HEK293 (cell line): ENCODE data around the gene CAMK2D.

Source experiments
- CTCF ChIP-seq: fragments of 450-650 bp; formaldehyde crosslinking; IDR thresholded peaks from 2 replicates; pipeline ENCODE4 v1.5.1; 2016; ENCODE audit warnings: missing biosample characterization, missing genetic modification characterization
- MZF1 ChIP-seq: fragments of 450-650 bp; formaldehyde crosslinking; IDR thresholded peaks from 2 replicates; pipeline ENCODE4 v1.5.1; 2017; ENCODE audit warnings: missing biosample characterization, missing genetic modification characterization, borderline replicate concordance
- ZBTB10 ChIP-seq: fragments of 450-650 bp; formaldehyde crosslinking; IDR thresholded peaks from 2 replicates; pipeline ENCODE4 v1.5.1; 2016; ENCODE audit warnings: missing biosample characterization, missing genetic modification characterization
- ZBTB21 ChIP-seq: fragments of 450-650 bp; formaldehyde crosslinking; IDR thresholded peaks from 2 replicates; pipeline ENCODE4 v1.5.1; 2017; ENCODE audit warnings: missing biosample characterization, missing genetic modification characterization
- ZNF133 ChIP-seq: fragments of 450-650 bp; formaldehyde crosslinking; IDR thresholded peaks from 2 replicates; pipeline ENCODE4 v1.5.1; 2016; ENCODE audit warnings: missing biosample characterization, missing genetic modification characterization
- ZNF629 ChIP-seq: fragments of 450-650 bp; formaldehyde crosslinking; IDR thresholded peaks from 2 replicates; pipeline ENCODE4 v1.5.1; 2017; ENCODE audit warnings: missing biosample characterization, missing genetic modification characterization
- TF ChIP-seq, protein P1 (sequence below): fragments of 450-650 bp; formaldehyde crosslinking; IDR thresholded peaks from 2 replicates; pipeline ENCODE4 v1.5.1; 2016; ENCODE audit warnings: missing biosample characterization, missing genetic modification characterization

DNA sequence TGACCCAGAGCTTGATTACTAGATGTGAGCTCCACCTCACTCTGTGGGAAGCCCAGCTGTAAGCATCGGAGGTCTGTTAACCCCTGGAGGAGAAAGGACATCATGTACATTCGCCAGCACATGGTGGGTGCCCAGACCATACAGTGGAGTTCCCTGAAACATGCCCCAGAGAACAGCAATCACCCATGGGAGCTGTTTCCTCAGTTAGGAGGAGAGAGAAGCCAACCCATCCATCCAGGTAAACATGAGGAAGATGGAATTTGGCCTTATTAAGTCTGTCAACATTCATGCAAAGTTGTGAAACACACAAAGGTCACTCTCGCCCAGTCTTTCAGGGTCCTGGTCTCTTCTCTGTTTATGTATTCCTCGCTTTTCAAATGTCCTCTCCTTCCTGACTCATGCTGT is 357.4 kb downstream of the CAMK2D start:
- TF ChIP-seq ZBTB21 (no peak), CTCF (tag by site-specific recombination) (no peak), ZBTB10 (tag by site-specific recombination) (no peak), ZNF133 (no peak), ZNF629 (no peak), MZF1 (tag by site-specific recombination) (no peak)
- TF ChIP-seq, protein P1, sequence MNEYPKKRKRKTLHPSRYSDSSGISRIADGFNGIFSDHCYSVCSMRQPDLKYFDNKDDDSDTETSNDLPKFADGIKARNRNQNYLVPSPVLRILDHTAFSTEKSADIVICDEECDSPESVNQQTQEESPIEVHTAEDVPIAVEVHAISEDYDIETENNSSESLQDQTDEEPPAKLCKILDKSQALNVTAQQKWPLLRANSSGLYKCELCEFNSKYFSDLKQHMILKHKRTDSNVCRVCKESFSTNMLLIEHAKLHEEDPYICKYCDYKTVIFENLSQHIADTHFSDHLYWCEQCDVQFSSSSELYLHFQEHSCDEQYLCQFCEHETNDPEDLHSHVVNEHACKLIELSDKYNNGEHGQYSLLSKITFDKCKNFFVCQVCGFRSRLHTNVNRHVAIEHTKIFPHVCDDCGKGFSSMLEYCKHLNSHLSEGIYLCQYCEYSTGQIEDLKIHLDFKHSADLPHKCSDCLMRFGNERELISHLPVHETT (tag by site-specific recombination) = no peak
